Mesodermal cell (in vitro differentiated cells): ENCODE results near the gene SRSF5.

Experiments used
- H3K27ac ChIP-seq: 2 replicates; pipeline ENCODE4 v1.7.0; 2013; ENCODE audit warnings: mild to moderate bottlenecking, low read depth, low read length, moderate library complexity; ENCODE audit not compliant: severe bottlenecking
- H3K36me3 ChIP-seq: 2 replicates; pipeline ENCODE4 v1.7.1; 2013; ENCODE audit warnings: mild to moderate bottlenecking, low read length, moderate library complexity; ENCODE audit not compliant: control insufficient read depth, insufficient read depth
- H3K4me1 ChIP-seq: one replicate; pipeline ENCODE4 v1.7.1; 2013; ENCODE audit warnings: mild to moderate bottlenecking, low read length; ENCODE audit not compliant: insufficient read depth, control insufficient read depth, poor library complexity, severe bottlenecking
- H3K4me3 ChIP-seq: 2 replicates; pipeline ENCODE4 v1.7.0; 2013; ENCODE audit warnings: low read length, control low read depth, mild to moderate bottlenecking; ENCODE audit not compliant: insufficient read depth, poor library complexity, severe bottlenecking; ENCODE audit errors: extremely low read depth
- H3K9me3 ChIP-seq: 2 replicates; pipeline ENCODE4 v1.7.1; 2013; ENCODE audit warnings: mild to moderate bottlenecking, low read length, moderate library complexity; ENCODE audit not compliant: control insufficient read depth
- WGBS, 2 experiments: methylation state at CpG; one replicate each; pipeline ENCODE4 v1.1.5; 2013; ENCODE audit warnings: missing lambda C conversion rate in 2 of 2; ENCODE audit not compliant: insufficient coverage in 2 of 2; 5-methylcytosine and 5-hydroxymethylcytosine counted together

SRSF5 gene

GRCh38 chr14:69820991-69821390 is 54.0 kb downstream of the SRSF5 start:
- Histone ChIP-seq H3K27ac (no peak overlapping the region), H3K36me3 (no peaks in the 10 kb centered on the region), H3K4me1 (no peaks in the 10 kb centered on the region), H3K4me3 (no peak overlapping the region), H3K9me3 (no peaks in the 10 kb centered on the region)
- WGBS, 2 experiments = 75 to 100% methylated on average over 1 of the region's 2 CpGs
